Astrocyte of the hippocampus (primary cell): ENCODE results near the gene CLASP1.
"Not testable (repeated sequence)": the region's sequence is repeated elsewhere in the genome, so short reads cannot be mapped to it uniquely, and the experiment has no call there.

Source experiments
- DNase-seq: peaks from one replicate; pipeline ENCODE4 v3.0.0; 2011; ENCODE audit warnings: low read depth, low spot score

CLASP1 gene

DNA sequence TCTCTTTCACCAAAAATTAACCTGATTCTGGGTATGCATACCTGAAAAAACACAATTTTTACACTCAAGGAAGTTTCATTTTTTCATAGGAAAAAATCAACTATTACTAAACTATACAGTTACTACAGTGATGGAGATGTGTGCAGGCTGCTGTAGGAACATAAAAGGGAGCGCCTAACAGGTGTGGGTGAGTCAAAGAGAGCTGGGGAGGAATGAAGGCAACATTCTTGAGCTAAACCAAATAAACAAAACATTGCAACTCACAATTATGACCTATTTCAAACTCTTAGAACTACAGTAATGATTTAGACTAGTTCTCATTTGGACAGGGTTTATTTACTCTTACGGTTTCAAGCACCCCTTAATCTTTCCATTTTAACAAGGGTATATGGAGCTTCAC is 13.4 kb upstream of the CLASP1 start:
- DNase-seq, result no peak

DNA sequence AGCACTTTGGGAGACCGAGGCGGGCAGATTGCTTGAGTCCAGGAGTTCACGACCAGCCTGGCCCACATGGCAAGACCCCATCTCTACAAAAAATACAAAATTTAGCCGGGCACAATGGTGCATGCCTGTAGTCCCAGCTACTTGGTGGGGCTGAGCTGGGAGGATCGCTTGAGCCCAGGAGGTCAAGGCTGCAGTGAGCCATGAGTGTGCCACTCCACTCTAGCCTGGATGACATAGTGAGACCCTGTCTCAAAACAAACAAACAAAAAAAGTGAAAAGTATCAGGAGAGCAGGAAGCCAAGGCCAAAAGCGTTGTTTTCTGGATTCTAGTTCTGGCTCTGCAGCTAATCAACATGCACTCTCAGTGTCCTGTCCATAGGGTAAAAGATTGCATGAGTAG is 10.7 kb upstream of the CLASP1 start:
- no peak for DNase-seq

DNA sequence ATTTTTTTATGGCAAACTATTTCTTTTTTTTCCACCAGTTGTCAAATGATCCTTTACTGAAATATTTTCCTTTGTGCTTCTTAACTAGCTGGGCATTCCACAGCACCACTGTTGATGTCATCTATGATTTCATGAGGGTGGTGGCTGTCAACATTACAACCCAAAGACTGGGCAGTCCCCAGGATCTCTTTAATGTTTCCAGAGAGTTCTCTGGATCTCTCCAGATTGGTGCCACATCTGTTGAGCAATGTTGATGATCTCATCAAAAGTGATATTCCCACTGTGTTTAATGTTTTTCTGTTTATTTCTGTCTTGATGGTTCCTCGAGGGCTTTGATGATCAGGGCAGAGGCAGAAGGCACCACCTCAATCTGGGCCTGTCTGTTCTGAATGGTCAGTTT is 9.1 kb upstream of the CLASP1 start:
- peak; percentile 37 for DNase-seq

DNA sequence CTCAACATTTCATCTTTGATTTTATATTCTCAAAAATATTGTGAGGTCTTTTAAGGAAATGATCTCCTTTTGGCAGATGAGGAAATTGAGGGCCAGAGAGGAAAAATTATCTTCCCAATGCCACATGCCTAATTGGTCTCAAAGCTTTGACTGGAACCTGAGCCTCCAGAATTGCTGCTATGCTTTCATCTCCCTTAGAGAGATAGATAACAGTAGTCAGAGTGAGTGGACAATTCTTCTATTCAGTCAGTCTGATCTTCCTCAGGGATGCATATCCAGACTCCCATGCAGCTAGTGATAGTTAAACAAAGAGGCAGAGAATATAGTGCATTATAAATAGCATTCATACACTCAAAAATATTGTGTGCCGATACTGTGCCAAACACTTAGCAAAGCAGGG is 3.8 kb upstream of the CLASP1 start:
- DNase-seq, result no peak

- DNase-seq, result peak; percentile 51
Measured at GRCh38 chr2:121650315-121650930, 1.2 kb upstream of the CLASP1 start.

DNA sequence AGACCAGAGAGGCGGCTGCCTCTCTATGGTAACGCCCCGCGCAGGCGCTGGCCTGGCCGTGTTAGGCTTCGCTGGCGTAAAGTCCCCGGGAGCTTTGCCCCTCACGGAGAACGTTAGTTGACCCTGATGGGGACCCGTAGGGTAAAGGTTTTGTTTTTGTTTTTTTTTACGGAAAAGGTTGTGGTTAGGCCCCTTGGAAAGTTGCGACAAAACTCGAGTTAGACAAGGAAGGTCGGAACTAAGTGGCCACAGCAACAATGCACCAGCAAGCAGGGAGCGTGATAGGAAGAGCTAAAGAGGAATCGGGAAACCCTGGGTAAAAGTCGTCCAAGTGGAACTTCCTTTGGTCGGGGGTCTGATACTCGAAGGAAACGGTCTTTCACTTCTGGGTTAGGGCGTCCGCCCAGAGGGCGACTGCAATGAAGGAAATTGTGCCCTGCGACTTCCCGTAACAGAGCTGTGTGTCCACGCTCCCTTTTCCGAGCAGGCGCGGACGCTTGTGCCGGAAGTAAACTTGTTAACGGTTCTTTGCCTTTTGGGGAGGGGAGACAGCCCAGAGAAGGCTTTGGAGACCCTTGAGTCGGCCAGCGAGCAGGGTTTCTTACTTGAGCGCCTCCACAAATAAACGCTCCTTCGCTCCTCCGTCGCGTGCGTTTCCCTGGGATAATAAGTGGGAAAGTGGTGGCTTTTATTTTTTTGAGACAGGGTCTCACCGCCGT is 493 bp upstream of the CLASP1 start:
- peak; percentile 98 for DNase-seq

- peak; percentile 75 for DNase-seq
Measured at GRCh38 chr2:121648206-121649148, 785 bp downstream of the CLASP1 start.

DNA sequence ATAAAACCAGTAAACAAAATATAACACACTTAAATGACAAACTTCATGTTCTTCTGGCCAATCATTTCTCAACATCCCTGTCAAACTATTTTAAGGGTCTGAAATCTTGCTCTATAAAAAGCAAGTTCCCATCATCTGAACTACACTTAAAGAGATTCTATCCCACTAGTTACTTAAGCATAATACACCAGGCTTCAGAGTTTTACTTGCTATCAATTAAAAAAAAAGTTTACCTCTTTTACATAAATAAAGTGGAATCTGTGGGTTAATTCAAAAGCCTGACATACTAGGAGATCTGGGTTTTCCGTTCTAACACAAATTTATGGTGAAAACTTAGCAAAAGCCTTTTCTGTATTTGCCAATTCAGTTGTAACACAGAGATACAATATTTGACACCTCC is 1.9 kb downstream of the CLASP1 start:
- DNase-seq, result no peak

DNA sequence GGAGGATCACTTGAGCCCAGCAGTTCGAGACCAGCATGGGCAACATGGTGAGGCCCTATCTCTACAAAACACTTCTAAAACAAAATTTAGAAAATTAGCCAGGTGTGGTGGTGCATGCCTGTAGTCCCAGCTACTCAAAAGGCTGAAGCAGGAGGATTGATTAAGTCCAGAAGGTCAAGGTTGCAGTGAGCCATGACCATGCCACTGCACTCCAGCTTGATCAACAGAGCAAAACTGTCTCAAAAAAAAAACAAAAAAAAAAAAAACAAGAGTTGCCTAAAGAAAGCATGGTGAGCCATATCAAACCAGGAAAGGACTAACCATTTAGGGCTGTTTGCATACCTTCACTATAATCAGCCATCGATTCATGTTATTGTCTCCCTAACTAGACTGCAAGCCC is 4.5 kb downstream of the CLASP1 start:
- DNase-seq, result no peak

GRCh38 chr2:121643877-121644276 is 5.4 kb downstream of the CLASP1 start:
- DNase-seq, result no peak

- DNase-seq, result no peak
Measured at GRCh38 chr2:121640380-121641316, 8.6 kb downstream of the CLASP1 start.

DNA sequence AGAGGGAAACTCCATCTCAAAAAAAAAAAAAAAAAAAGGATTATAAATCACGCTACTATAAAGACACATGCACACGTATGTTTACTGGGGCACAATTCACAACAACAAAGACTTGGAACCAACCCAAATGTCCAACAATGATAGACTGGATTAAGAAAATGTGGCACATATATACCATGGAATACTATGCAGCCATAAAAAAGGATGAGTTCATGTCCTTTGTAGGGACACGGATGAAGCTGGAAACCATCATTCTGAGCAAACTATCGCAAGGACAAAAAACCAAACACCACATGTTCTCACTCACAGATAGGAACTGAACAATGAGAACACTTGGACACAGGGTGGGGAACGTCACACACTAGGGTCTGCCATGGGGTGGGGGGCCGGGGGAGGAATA is 9.4 kb downstream of the CLASP1 start:
- not testable (repeated sequence) for DNase-seq

- DNase-seq, result no peak
Measured at GRCh38 chr2:121638333-121638732, 10.9 kb downstream of the CLASP1 start.

GRCh38 chr2:121635371-121635770 is 13.9 kb downstream of the CLASP1 start:
- no peak for DNase-seq

DNA sequence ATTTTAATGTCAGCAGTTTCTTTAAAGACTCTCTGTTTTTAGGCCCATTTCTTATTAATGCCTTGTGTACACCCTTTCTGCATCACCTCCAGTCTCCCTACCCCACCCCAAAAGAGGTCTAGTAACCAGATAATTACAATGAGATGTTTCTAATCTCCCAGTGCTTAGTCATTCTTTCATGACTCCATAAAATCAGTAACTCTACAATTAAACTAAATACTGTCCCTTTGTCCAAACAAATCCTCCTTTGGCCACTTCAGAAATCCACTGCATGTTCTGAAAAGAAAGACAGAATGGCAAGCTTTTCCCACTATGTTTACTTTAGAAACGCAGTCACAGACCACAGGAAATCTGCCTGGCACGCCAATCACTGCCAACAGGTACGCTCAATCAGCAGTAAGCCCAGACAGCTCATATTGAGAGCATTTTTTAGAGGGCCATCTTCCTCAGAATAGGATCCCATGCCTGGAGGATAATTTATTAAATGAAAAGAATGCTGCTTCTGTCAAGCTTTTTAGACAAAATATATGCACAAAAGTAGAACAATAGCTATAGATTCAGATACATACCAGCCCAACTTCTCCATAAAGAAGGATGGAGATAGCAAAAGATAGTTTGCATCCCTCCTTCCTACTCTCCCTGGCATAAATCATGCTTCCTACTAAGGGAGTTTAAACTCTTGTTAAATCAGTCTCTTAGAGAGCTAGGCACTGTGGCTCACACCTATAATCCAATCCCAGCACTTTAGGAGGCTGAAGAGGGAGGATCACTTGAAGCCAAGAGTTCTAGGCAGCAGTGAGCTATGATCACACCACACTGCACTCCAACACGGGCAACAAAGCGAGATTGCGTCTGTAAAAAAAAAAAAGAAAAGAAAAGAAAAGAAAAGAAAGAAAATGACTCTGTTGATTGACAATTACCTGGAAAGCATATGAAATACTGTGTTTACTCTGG is 14.6 kb downstream of the CLASP1 start:
- peak; percentile 66 for DNase-seq

GRCh38 chr2:121633463-121633862 is 15.8 kb downstream of the CLASP1 start:
- DNase-seq, result no peak

DNA sequence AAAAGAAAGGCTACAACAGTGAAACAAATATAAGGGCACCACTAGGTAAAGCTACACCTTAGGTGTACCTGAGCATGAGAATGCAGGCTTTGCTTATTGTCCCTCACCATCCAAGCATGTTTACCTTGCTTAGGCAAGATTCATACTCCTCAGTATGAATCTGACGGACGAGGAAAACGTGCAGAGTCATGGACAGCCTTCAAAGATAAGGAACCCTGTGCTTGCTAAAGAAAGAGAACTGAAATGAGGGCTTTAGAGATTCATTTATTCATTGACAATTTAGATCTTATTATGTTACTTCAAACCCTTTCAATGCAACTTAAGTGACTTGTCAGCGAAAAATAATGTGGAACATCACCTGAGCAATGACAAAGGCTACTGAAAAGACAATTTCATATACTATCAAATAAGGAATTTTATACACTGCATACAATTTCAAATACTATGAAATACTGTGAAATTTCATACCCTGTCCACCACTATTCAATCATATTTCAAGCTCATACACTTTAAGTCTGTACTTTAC is 21.7 kb downstream of the CLASP1 start:
- DNase-seq, result no peak

DNA sequence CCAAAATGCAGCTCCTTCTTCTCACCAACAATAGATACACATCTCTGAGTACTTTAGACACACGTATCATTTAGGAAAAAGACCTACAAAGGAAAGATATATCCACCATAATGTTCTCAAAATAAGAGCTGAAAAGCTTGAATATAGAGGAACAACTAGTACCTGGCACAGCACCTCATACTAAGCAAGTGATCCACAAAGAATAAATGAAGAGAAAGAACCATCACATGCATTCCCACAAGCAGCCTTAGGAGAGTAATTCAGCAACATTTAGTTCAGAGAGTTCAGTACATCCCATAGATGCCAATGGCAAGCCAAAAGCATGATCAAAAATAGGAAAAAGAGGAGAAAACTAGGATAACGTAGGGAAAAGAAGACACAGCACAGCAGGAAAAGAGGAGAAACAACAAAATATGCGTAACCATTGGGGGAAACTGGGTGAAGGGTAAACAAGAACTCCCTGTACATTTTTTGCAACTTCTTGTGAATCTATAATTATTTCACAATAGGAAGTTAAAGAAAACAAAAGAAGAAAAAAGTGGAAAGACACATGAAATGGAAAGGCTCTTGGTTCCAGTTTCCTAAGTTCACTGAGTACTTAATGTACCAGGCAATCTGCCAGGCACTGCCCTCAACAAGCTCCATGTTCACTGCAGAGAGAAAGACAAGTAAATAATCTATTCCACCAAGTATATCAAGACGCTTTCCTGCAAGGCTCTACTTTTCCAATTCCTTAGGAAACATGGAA is 22.3 kb downstream of the CLASP1 start:
- DNase-seq, result peak; percentile 73

DNA sequence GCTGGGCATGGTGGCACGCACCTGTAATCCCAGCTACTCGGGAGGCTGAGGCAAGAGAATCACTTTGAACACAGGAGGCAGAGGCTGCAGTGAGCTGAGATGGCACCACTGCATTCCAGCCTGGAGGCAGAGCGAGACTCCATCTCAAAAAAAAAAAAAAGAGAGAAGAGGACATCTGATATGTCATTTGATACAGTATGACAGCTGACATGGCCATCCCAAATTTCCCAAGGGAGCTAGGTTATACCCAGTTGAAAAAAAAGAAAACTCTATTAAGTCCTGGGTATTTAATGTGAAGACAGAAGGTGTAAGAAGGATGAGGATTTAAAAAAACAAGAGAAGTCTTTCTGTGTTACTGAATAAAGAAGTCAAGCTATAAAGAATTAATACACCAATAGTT is 23.3 kb downstream of the CLASP1 start:
- no peak for DNase-seq
